Ishikawa (cell line): ENCODE data around the gene SPATA31C1.

Experiments used
- CEBPB ChIP-seq: IDR thresholded peaks from 2 replicates; pipeline ENCODE4 v1.6.1; 2012
- CREB1 ChIP-seq: IDR thresholded peaks from 2 replicates; pipeline ENCODE4 v1.6.1; 2012; ENCODE audit warnings: low read depth
- EGR1 ChIP-seq: IDR thresholded peaks from 2 replicates; pipeline ENCODE4 v1.6.1; 2012
- EP300 ChIP-seq: IDR thresholded peaks from 2 replicates; pipeline ENCODE4 v1.6.1; 2012; ENCODE audit warnings: borderline replicate concordance
- FOXM1 ChIP-seq: IDR thresholded peaks from 2 replicates; pipeline ENCODE4 v1.6.1; 2012; ENCODE audit warnings: low read depth, borderline replicate concordance
- MAX ChIP-seq: IDR thresholded peaks from 2 replicates; pipeline ENCODE4 v1.6.1; 2012
- NFIC ChIP-seq: IDR thresholded peaks from 2 replicates; pipeline ENCODE4 v1.6.1; 2012
- RAD21 ChIP-seq: IDR thresholded peaks from 2 replicates; pipeline ENCODE4 v1.6.1; 2012; ENCODE audit warnings: low read depth
- REST ChIP-seq: IDR thresholded peaks from 2 replicates; pipeline ENCODE4 v1.6.1; 2012; ENCODE audit warnings: low read depth, mild to moderate bottlenecking
- TAF1 ChIP-seq: IDR thresholded peaks from 2 replicates; pipeline ENCODE4 v1.6.1; 2012; ENCODE audit warnings: low read depth, mild to moderate bottlenecking
- TCF12 ChIP-seq: IDR thresholded peaks from 2 replicates; pipeline ENCODE4 v1.6.1; 2012; ENCODE audit warnings: low read depth
- TEAD4 ChIP-seq: IDR thresholded peaks from 2 replicates; pipeline ENCODE4 v1.6.1; 2012
- USF1 ChIP-seq: IDR thresholded peaks from 2 replicates; pipeline ENCODE4 v1.6.1; 2012
- YY1 ChIP-seq: IDR thresholded peaks from 2 replicates; pipeline ENCODE4 v1.6.1; 2012; ENCODE audit warnings: low read depth
- ZBTB7A ChIP-seq: IDR thresholded peaks from 2 replicates; pipeline ENCODE4 v1.6.1; 2012; ENCODE audit warnings: low read depth

SPATA31C1 gene

GRCh38 chr9:87880683-87881082 is 37.1 kb upstream of the SPATA31C1 start:
- TF ChIP-seq CEBPB, result no peak
- TF ChIP-seq USF1, result no peak
- no peak for TF ChIP-seq TCF12
- no peak for TF ChIP-seq EP300
- no peak for TF ChIP-seq CREB1
- no peak for TF ChIP-seq ZBTB7A
- TF ChIP-seq FOXM1, result no peak

GRCh38 chr9:87882627-87883026 is 35.1 kb upstream of the SPATA31C1 start, which contains the start of gene SPATA31E1:
SPATA31E1 (plus strand) TSS chr9:87882877; CDS start chr9:87882892, 15 bp downstream.
- no peak for TF ChIP-seq TEAD4
- TF ChIP-seq TAF1, result no peak
- TF ChIP-seq CEBPB, result no peak
- no peak for TF ChIP-seq FOXM1
- TF ChIP-seq NFIC, result no peak
- no peak for TF ChIP-seq ZBTB7A
- no peak for TF ChIP-seq EP300
- TF ChIP-seq MAX, result no peak
- TF ChIP-seq TCF12, result no peak
- TF ChIP-seq EGR1, result no peak
- TF ChIP-seq YY1, result no peak
- no peak for TF ChIP-seq CREB1
- TF ChIP-seq RAD21, result no peak
- TF ChIP-seq REST, result no peak
- TF ChIP-seq USF1, result no peak

- TF ChIP-seq MAX (no peak), TEAD4 (no peak), USF1 (no peak), ZBTB7A (no peak), EP300 (no peak)
Measured at GRCh38 chr9:87883274-87883673, 34.5 kb upstream of the SPATA31C1 start.

GRCh38 chr9:87883990-87884389 is 33.8 kb upstream of the SPATA31C1 start:
- TF ChIP-seq MAX (no peak), RAD21 (peak; percentile 24; the same call in 1 of the 2 replicates), CEBPB (no peak)

GRCh38 chr9:87884578-87885459 is 32.9 kb upstream of the SPATA31C1 start:
- no peak for TF ChIP-seq RAD21
- TF ChIP-seq REST, result no peak
- no peak for TF ChIP-seq YY1
- no peak for TF ChIP-seq NFIC
- TF ChIP-seq CEBPB, result no peak
- TF ChIP-seq EP300, result no peak
- TF ChIP-seq CREB1, result no peak
- TF ChIP-seq ZBTB7A, result no peak
